Spleen (tissue), 11 donors: ENCODE measurements around the gene GPR78. TPM values are rescaled to one million over a fixed set of nuclear protein-coding genes. Genes with fewer than 3 reads are reported as not detected.

Experiments
- DNase-seq: peaks from one replicate; pipeline ENCODE4 v3.0.0-alpha.2; 2020
- H3K27ac ChIP-seq, 8 donors: fragments of 200-600 bp; sonication (generic) in 7 of 8; 1 replicate in 4 of 8; 2 replicates in 4 of 8; pipeline versions ENCODE4 v1.5.0 to v1.8.0; 2016 to 2021; ENCODE audit warnings: inconsistent platforms in 4 of 8, mild to moderate bottlenecking in 4 of 8, moderate library complexity in 1 of 8
- H3K27me3 ChIP-seq, 7 donors: fragments of 200-600 bp; sonication (generic) in 6 of 7; replicated peaks in 1 of 7; 1 replicate in 4 of 7; 2 replicates in 3 of 7; pipeline versions ENCODE4 v1.5.0 to v1.8.0; 2016 to 2021; ENCODE audit warnings: inconsistent platforms in 3 of 7, mild to moderate bottlenecking in 1 of 7
- H3K36me3 ChIP-seq, 6 donors: fragments of 200-600 bp; sonication (generic) in 5 of 6; 1 replicate in 4 of 6; 2 replicates in 2 of 6; pipeline versions ENCODE4 v1.5.0 to v1.8.0; 2016 to 2021; ENCODE audit warnings: inconsistent platforms in 2 of 6
- H3K4me1 ChIP-seq, 6 donors: fragments of 200-600 bp; sonication (generic) in 5 of 6; 1 replicate in 3 of 6; 2 replicates in 3 of 6; pipeline versions ENCODE4 v1.5.0 to v1.8.0; 2016 to 2021; ENCODE audit warnings: inconsistent platforms in 3 of 6
- H3K4me3 ChIP-seq, 8 donors: fragments of 200-600 bp; sonication (generic) in 7 of 8; 1 replicate in 4 of 8; 2 replicates in 4 of 8; pipeline versions ENCODE4 v1.5.0 to v1.8.0; 2016 to 2021; ENCODE audit warnings: inconsistent platforms in 4 of 8, mild to moderate bottlenecking in 4 of 8, moderate library complexity in 2 of 8
- H3K9me3 ChIP-seq, 8 donors: fragments of 200-600 bp; sonication (generic) in 7 of 8; 1 replicate in 4 of 8; 2 replicates in 4 of 8; pipeline versions ENCODE4 v1.5.0 to v1.8.0; 2016 to 2021; ENCODE audit warnings: inconsistent platforms in 4 of 8
- CTCF ChIP-seq, 11 experiments: fragments of 200-600 bp in 7 of 11; fragments of 450-650 bp in 4 of 11; sonication (generic) in 4 of 11; IDR thresholded peaks in 8 of 11; conservative IDR thresholded peaks in 3 of 11; 1 replicate in 7 of 11; 2 replicates in 4 of 11; pipeline versions ENCODE4 v1.4.0 to v1.8.0; 2016 to 2021; ENCODE audit warnings: antibody characterized with exemption in 11 of 11, inconsistent platforms in 4 of 11, mild to moderate bottlenecking in 1 of 11
- POLR2A ChIP-seq, 3 donors: fragments of 450-650 bp; IDR thresholded peaks; one replicate each; pipeline ENCODE4 v1.5.1; 2017; ENCODE audit warnings: antibody characterized with exemption in 3 of 3, mild to moderate bottlenecking in 1 of 3
- POLR2AphosphoS5 ChIP-seq, 3 donors: sonication (generic); formaldehyde crosslinking; IDR thresholded peaks; one replicate each; pipeline ENCODE4 v1.5.1; 2017; ENCODE audit warnings: antibody characterized with exemption in 3 of 3
- WGBS, 5 donors: extraction: QIAGEN DNeasy Blood & Tissue Kit in 3 of 5; methylation state at CpG; one replicate each; pipeline versions ENCODE4 v1.1.5 to v1.1.7; 2013 to 2018; 5-methylcytosine and 5-hydroxymethylcytosine counted together
- intact Hi-C: fragments of 100-400 bp; cut with DNase I; formaldehyde crosslinking; loops from one replicate; pipeline ENCODE4 v1.15.0; 2023; ENCODE audit warnings: low total_unique reads
- polyA plus RNA-seq, 3 donors: library from polyadenylated mRNA; stranded (reverse); fragments of 200-250 nt; gene quantifications; one replicate each; pipeline ENCODE4 v1.2.1, GENCODE V29; 2013
- total RNA-seq, 7 donors: library from RNA; depleted of rRNA in 3 of 7; stranded (reverse); fragments of >200 nt in 3 of 7; fragmentation: NEBNext Ultra II Directional in 4 of 7; extraction: Animal tissue kit (Norgen Biotek cat#: 25700) in 4 of 7; gene quantifications; one replicate each; pipeline versions ENCODE4 v1.1.0 to v1.2.1, GENCODE V29; 2016 to 2021
- donor health status: healthy with polysubstance abuse.
- donor health status: DM: no; HTN: no; CAD: no; lungs with moderate emphysema.
- donor health status: DM: no; HTN: no; CAD: no.
- donor health status: Bipolar disorder and iron deficiency.
- donor health status: healthy.
- donor health status: DM: no; HTN: no; CAD: no.
- donor health status: DM: yes; HTN: yes; CAD: no.

Gene GPR78
- total and polyA plus RNA-seq, 10 donors: 0.07 to 1.5 (median 0.12) TPM; not detected in 5

- WGBS, 5 donors: 27 to 54% (median 43%) methylated on average over 4 of the region's 4 CpGs
- intact Hi-C loops: no loop called here
- TF ChIP-seq POLR2AphosphoS5 (IDR thresholded peaks at IDR 0.05) (no peak), CTCF (IDR thresholded peaks at IDR 0.05 in 8 of 11, conservative IDR thresholded peaks at IDR 0.05 in 3 of 11) (no peak), POLR2A (IDR thresholded peaks at IDR 0.05) (no peak)
- no peak for DNase-seq
- Histone ChIP-seq H3K36me3 (no peaks in the 10 kb centered on the region), H3K4me1 (peaks cover 0 to 11% (median 4%) of the 10 kb centered on the region in 6 donors), H3K27me3 (no peaks in the 10 kb centered on the region), H3K4me3 (no peak overlapping the region), H3K9me3 (peaks cover 0 to 16% (median 9%) of the 10 kb centered on the region in 8 donors), H3K27ac (peak overlapping the region in 4 of 8 donors; percentile 11 to 52 (median 31))
Measured at GRCh38 chr4:8534129-8534528, 46.1 kb upstream of the GPR78 start.

GRCh38 chr4:8534611-8535010 is 45.6 kb upstream of the GPR78 start:
- DNase-seq: no peak
- Histone ChIP-seq H3K4me1 (peaks cover 0 to 11% (median 4%) of the 10 kb centered on the region in 6 donors), H3K27me3 (no peaks in the 10 kb centered on the region), H3K36me3 (no peaks in the 10 kb centered on the region), H3K27ac (peak overlapping the region in 2 of 8 donors; percentile 11 to 52), H3K9me3 (peaks cover 0 to 15% (median 9%) of the 10 kb centered on the region in 8 donors), H3K4me3 (no peak overlapping the region)
- intact Hi-C loops: no loop called here
- TF ChIP-seq POLR2A (IDR thresholded peaks at IDR 0.05) (no peak), POLR2AphosphoS5 (IDR thresholded peaks at IDR 0.05) (no peak)
- WGBS, 5 donors: 31 to 39% (median 36%) methylated on average over 2 of the region's 2 CpGs

- H3K4me1 ChIP-seq: peaks cover 0 to 11% (median 4%) of the 10 kb centered on the region in 6 donors
- H3K9me3 ChIP-seq: peaks cover 0 to 13% (median 8%) of the 10 kb centered on the region in 8 donors
- TF ChIP-seq POLR2AphosphoS5 (IDR thresholded peaks at IDR 0.05) (no peak), CTCF (IDR thresholded peaks at IDR 0.05 in 8 of 11, conservative IDR thresholded peaks at IDR 0.05 in 3 of 11) (no peak), POLR2A (IDR thresholded peaks at IDR 0.05) (no peak)
- H3K27me3 ChIP-seq: no peaks in the 10 kb centered on the region
- H3K4me3 ChIP-seq: no peak overlapping the region
- H3K36me3 ChIP-seq: no peaks in the 10 kb centered on the region
- peak; percentile 66 for DNase-seq
- intact Hi-C loops: no loop called here
- H3K27ac ChIP-seq: no peak overlapping the region
- 88 to 91% (median 88%) methylated on average over 5 to 7 of the region's 7 CpGs for WGBS, 5 donors
Measured at GRCh38 chr4:8536467-8536866, 43.7 kb upstream of the GPR78 start.

GRCh38 chr4:8537041-8537461 is 43.1 kb upstream of the GPR78 start:
- H3K27ac ChIP-seq: no peak overlapping the region
- DNase-seq: no peak
- 25 to 49% (median 28%) methylated on average over 9 of the region's 9 CpGs for WGBS, 5 donors

More at GRCh38 chr4:8537041-8537461, 43.1 kb upstream of the GPR78 start:
- H3K4me1 ChIP-seq: peaks cover 0 to 11% (median 4%) of the 10 kb centered on the region in 6 donors
- intact Hi-C loops: no loop called here
- TF ChIP-seq POLR2A (IDR thresholded peaks at IDR 0.05): no peak
- peak in 1 of 3 donors; percentile 59 for TF ChIP-seq POLR2AphosphoS5 (IDR thresholded peaks at IDR 0.05)
- no peak for TF ChIP-seq CTCF (IDR thresholded peaks at IDR 0.05 in 8 of 11, conservative IDR thresholded peaks at IDR 0.05 in 3 of 11)
- H3K36me3 ChIP-seq: no peaks in the 10 kb centered on the region
- H3K27me3 ChIP-seq: no peaks in the 10 kb centered on the region
- peaks cover 0 to 13% (median 8%) of the 10 kb centered on the region in 8 donors for H3K9me3 ChIP-seq
- H3K4me3 ChIP-seq: no peak overlapping the region
